DOHH2 (cell line): ENCODE measurements around the gene LGALS8.

Source experiments
- EZH2phosphoT487 ChIP-seq: fragments of 200-600 bp; sonication (generic); IDR thresholded peaks from 2 replicates; pipeline ENCODE4 v1.6.1; 2017; ENCODE audit warnings: borderline replicate concordance, mild to moderate bottlenecking, antibody characterized with exemption, low read length, moderate library complexity, mixed read lengths
- TF ChIP-seq, protein P1 (sequence below): fragments of 200-600 bp; sonication (generic); IDR thresholded peaks from one replicate; pipeline ENCODE4 v1.5.1; 2014; ENCODE audit warnings: antibody characterized with exemption, mild to moderate bottlenecking, low read depth, low read length; ENCODE audit not compliant: poor library complexity, severe bottlenecking

DNA sequence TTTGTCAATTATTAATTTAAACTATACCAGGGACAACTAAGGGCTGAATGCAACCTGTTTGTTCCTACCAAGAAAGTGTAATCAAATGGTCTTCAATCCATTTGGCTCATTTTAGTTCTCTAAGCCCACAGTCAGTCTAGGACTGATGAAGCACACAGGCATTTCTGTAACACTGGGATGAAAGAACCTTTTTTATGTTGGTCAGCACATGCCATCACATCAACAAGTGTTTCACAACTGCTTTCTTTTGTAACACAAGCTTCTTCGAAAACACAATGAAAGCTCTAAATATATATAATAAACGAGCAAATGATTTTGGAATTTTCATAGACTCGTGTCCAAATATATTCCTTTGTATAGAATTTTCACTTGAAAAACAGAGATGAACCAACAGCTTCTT, 51.7 kb downstream of the LGALS8 start:
- TF ChIP-seq, protein P1, sequence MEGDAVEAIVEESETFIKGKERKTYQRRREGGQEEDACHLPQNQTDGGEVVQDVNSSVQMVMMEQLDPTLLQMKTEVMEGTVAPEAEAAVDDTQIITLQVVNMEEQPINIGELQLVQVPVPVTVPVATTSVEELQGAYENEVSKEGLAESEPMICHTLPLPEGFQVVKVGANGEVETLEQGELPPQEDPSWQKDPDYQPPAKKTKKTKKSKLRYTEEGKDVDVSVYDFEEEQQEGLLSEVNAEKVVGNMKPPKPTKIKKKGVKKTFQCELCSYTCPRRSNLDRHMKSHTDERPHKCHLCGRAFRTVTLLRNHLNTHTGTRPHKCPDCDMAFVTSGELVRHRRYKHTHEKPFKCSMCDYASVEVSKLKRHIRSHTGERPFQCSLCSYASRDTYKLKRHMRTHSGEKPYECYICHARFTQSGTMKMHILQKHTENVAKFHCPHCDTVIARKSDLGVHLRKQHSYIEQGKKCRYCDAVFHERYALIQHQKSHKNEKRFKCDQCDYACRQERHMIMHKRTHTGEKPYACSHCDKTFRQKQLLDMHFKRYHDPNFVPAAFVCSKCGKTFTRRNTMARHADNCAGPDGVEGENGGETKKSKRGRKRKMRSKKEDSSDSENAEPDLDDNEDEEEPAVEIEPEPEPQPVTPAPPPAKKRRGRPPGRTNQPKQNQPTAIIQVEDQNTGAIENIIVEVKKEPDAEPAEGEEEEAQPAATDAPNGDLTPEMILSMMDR = no peak
- no peak for TF ChIP-seq EZH2phosphoT487
